Suppressor macrophage treated with lipopolysaccharide for 4 hours (primary cell): Measurements from ENCODE around the gene MDH2.
"Not testable (repeated sequence)": the region's sequence is repeated elsewhere in the genome, so short reads cannot be mapped to it uniquely, and the experiment has no call there.

Experiments
- DNase-seq: peaks from one replicate; pipeline ENCODE4 v3.0.0-alpha.2; 2020

Gene MDH2

GRCh38 chr7:76072243-76073148, 24.6 kb downstream of the MDH2 start:
- DNase-seq: no peak

DNA sequence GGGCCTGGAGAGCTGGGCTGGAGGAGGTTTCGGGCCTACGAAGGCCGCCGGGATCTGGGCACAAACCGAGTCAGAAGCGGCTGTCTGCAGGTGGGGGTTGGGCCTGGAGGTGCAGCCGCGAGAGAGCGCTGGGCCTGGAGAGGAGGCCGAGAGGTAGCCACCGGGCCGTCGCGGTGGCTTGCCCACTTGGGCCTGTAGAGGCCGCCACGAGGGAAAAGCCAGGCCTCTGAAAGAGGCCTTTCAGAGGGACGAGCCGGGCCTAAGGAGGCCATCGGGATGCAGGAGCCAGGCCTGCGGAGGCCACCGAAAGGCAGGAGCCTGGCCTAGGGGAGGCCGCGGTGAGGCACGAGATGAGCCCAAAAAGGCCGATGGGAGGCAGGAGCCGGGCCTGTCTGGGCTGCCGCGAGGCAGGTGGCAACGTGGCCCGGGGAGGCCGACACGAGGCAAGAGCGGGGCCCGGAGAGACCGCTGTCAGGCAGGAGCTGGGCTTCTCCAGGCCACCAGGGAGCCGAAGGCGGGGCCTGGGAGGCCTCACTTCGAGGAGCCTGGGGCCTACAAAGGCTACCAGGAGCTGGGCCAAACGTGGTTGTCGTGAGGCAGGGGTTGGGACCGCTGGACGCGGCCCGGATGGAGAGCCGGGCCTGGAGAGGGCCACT, 25.6 kb downstream of the MDH2 start:
- DNase-seq: no peak

GRCh38 chr7:76074306-76074971, 26.5 kb downstream of the MDH2 start:
- DNase-seq: no peak

GRCh38 chr7:76074972-76075370, 27.1 kb downstream of the MDH2 start:
- no peak for DNase-seq

- DNase-seq: no peak
Measured at GRCh38 chr7:76076995-76077394, 29.1 kb downstream of the MDH2 start.

GRCh38 chr7:76077435-76077834, 29.5 kb downstream of the MDH2 start:
- DNase-seq: peak; percentile 49

DNA sequence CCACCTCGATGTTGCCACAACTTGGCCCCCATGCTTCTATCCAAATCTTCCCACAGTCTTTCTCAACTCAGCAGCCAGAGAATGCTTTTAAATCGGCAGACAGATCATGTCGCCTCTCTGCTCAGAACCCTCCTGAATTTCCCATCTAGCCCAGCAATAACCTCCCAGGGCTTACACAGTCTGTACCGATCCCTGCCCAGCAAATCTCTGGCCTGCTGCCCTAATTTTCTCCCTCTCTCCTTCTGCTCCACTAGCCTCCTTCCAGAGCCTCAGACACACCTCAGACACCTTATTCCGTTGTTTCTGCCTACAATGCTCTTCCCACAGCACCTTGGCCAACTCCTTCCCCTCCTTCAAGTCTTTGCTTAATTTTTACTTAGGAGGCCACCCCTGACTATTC, 32.3 kb downstream of the MDH2 start:
- no peak for DNase-seq

DNA sequence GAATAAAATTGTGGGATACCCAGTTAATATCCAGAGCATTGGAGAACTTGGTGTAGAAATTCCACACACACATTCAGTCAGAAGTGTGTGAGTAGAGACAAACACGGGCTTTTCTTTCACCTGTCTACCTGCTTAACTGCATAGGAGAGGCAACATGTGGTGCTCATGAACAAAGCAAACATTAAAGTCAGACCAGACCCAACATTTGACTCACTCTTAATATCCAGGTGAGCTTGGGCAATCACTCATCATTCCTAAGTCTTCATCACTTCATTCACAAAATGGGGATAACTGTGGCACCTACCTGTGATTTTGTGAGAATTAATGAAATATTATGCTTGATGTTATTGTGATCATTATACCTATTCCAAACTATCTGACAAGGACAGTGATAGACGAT, 36.2 kb downstream of the MDH2 start:
- not testable (repeated sequence) for DNase-seq

DNA sequence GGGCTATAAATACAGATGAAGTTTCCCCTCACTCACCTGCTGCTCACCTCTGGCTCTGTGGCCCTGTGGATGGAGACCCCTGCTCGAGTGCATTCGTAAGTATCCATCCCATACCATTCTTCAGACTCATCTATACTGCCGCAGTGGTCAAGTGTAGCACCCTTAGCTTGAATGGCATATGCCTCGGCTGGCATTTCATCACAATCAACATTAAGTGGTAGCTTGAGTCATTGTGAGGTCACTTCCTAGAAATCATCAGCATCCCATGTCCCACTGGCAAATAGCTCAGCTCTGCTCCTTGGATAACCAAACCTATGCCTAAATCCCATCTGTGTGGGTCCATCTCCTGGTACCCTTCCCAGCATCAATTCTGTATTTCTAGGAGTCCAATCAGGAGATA, 38.2 kb downstream of the MDH2 start:
- DNase-seq: peak; percentile 51

DNA sequence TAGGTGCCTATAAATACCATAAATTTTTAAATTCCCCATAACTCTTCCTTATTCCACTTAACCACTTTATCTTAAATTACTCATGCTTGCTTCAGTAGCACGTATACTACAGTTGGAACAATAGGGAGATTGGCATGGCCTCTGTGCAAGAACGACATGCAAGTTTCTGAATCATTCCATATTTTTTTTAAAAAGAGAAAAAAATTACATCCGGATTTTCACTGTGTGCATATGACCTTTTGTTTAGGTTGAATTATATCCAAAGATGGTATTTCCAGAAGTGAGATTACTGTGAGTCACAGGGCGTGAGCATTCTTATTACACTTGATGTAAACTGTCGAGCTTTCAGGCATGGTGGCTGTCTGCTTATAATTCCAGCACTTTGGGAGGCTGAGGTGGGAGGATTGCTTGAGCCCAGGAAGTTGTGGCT, 39.5 kb downstream of the MDH2 start:
- peak; percentile 66 for DNase-seq

GRCh38 chr7:76089865-76090475, 42.1 kb downstream of the MDH2 start:
- DNase-seq: no peak

GRCh38 chr7:76091506-76091905, 43.6 kb downstream of the MDH2 start:
- no peak for DNase-seq

DNA sequence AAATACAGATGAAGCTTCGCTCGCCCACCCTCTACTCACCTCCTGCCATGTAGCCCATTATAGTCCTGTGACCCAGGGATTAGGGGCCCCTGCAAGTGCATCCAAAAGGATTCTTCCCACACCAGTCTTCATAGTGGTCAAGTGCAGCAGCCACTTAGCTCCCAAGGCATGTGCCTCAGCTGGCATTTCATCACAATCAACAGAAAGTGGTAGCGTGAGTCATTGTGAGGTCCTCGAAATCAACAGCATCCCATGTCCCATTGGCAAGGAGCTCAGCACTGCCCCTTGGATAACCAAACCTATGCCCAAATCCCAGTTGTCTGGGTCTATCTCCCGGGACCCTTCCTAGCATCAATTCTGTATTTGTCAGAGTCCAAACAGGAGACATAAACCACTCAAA, 45.6 kb downstream of the MDH2 start:
- not testable (repeated sequence) for DNase-seq

DNA sequence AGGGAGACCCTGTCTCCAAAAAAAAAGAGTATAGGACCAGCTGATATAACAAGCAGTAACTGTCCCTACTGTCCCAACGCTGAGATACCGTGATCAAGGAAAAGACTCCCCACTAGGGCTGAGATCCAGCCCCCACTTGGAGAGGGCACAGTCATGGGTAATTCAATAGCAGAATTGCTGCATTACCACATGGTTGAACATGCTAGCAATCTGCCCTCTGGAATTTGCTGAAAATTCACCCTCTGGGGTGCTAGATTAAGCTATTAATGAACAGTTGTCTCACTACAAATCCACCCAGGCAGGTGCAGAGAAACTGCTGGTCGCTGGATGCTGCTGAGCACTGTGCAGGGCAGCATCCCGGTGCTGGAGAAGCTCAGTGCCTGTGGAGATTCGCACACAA, 46.4 kb downstream of the MDH2 start:
- DNase-seq: not testable (repeated sequence)

GRCh38 chr7:76095908-76096307, 48.0 kb downstream of the MDH2 start:
- DNase-seq: no peak

DNA sequence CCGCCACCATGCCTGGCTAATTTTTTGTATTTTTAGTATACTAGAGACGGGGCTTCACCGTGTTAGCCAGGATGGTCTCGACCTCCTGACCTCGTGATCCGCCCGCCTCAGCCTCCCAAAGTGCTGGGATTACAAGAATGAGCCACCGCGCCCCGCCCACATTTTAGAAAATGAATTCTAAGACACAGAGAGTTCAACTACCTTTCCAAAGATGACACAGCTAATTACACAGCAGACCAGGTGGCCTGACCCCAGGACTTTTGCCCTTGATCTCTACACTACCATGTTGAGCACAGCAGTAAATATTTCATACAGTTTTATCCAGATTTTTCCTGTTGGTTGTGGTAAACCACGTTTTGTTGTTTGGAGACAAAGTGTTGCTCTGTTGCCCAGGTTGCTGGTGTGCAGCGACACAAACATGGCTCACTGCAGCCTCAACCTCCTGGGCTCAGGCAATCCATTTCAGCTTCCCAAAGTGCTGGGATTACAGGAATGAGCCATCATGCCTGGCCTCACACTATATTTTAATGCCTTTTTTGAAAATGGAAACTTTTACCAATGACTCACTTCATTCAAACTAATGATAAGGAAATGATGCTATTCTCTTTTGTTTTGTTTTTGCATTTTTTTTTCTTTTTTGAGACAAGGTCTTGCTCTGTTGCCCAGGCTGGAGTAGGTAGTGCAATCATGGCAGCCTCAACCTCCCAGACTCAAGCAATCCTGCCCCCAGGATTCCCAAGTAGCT, 54.0 kb downstream of the MDH2 start:
- not testable (repeated sequence) for DNase-seq

- DNase-seq: not testable (repeated sequence)
Measured at GRCh38 chr7:76103788-76104187, 55.9 kb downstream of the MDH2 start.

GRCh38 chr7:76106130-76106529, 58.2 kb downstream of the MDH2 start:
- DNase-seq: not testable (repeated sequence)

GRCh38 chr7:76106893-76107292, 59.0 kb downstream of the MDH2 start:
- no peak for DNase-seq

GRCh38 chr7:76108540-76109233, 60.8 kb downstream of the MDH2 start:
- no peak for DNase-seq

- not testable (repeated sequence) for DNase-seq
Measured at GRCh38 chr7:76113042-76113630, 65.2 kb downstream of the MDH2 start.
